Osteoblast (primary cell): ENCODE measurements around the gene NCK2. TPM values are rescaled to one million over a fixed set of nuclear protein-coding genes. Genes with fewer than 3 reads are reported as not detected.
A peak's percentile ranks its signal among the peaks of the same experiment; 100 is the strongest.

Experiments used
- DNase-seq: peaks from one replicate; pipeline ENCODE4 v3.0.0; 2011; ENCODE audit warnings: low spot score, mixed read lengths; ENCODE audit not compliant: insufficient read length; ENCODE audit errors: missing footprints
- H2AFZ ChIP-seq: 2 replicates; pipeline ENCODE4 v1.6.0; 2011; ENCODE audit warnings: mild to moderate bottlenecking, low read length
- H3K27ac ChIP-seq: 2 replicates; pipeline ENCODE4 v1.5.1; 2011; ENCODE audit warnings: mild to moderate bottlenecking, low read depth, low read length, moderate library complexity
- H3K27me3 ChIP-seq: 2 replicates; pipeline ENCODE4 v1.6.0; 2012; ENCODE audit warnings: mild to moderate bottlenecking, control low read depth, inconsistent platforms, low read length, moderate library complexity; ENCODE audit not compliant: insufficient read depth
- H3K36me3 ChIP-seq: 2 replicates; pipeline ENCODE4 v1.5.1; 2011; ENCODE audit warnings: mild to moderate bottlenecking, low read length, control low read depth, moderate library complexity; ENCODE audit not compliant: insufficient read depth
- H3K4me1 ChIP-seq: 2 replicates; pipeline ENCODE4 v1.5.1; 2011; ENCODE audit warnings: mild to moderate bottlenecking, low read length, control low read depth, moderate library complexity; ENCODE audit not compliant: insufficient read depth
- H3K4me2 ChIP-seq: 2 replicates; pipeline ENCODE4 v1.6.0; 2011; ENCODE audit warnings: mild to moderate bottlenecking, low read length; ENCODE audit not compliant: insufficient read depth
- H3K4me3 ChIP-seq: fragments of 200-600 bp; sonication (generic); 3 replicates; pipeline ENCODE4 v1.5.1; 2012; ENCODE audit warnings: mild to moderate bottlenecking, low read length, inconsistent platforms; ENCODE audit not compliant: insufficient read depth
- H3K79me2 ChIP-seq: 2 replicates; pipeline ENCODE4 v1.6.0; 2012; ENCODE audit warnings: mild to moderate bottlenecking, low read length, control low read depth, inconsistent platforms; ENCODE audit not compliant: insufficient read depth
- H3K9me3 ChIP-seq: 2 replicates; pipeline ENCODE4 v1.5.1; 2011; ENCODE audit warnings: low read depth, low read length, control low read depth
- H4K20me1 ChIP-seq: 2 replicates; pipeline ENCODE4 v1.6.0; 2012; ENCODE audit warnings: mild to moderate bottlenecking, low read length, control low read depth; ENCODE audit not compliant: insufficient read depth
- CTCF ChIP-seq: IDR thresholded peaks from 2 replicates; pipeline ENCODE4 v1.5.1; 2011; ENCODE audit warnings: mild to moderate bottlenecking, low read depth, low read length, moderate library complexity; ENCODE audit errors: extremely low read depth
- total RNA-seq: library from RNA; depleted of rRNA; stranded (reverse); fragments of >200 nt; gene quantifications from 2 replicates; pipeline ENCODE4 v1.2.3, GENCODE V29; 2012

Gene NCK2
- total RNA-seq, 1 donor, result 28.6 TPM

- no peaks in the 10 kb centered on the region for H3K36me3 ChIP-seq
- no peaks in the 10 kb centered on the region for H4K20me1 ChIP-seq
- no peak for TF ChIP-seq CTCF
- H3K79me2 ChIP-seq, result no peaks in the 10 kb centered on the region
- no peaks in the 10 kb centered on the region for H3K9me3 ChIP-seq
- no peak overlapping the region for H2AFZ ChIP-seq
- H3K4me2 ChIP-seq, result no peak overlapping the region
- peaks cover 2% of the 10 kb centered on the region for H3K27me3 ChIP-seq
- DNase-seq, result no peak
- no peak overlapping the region for H3K4me3 ChIP-seq
- peaks cover 13% of the 10 kb centered on the region for H3K4me1 ChIP-seq
- H3K27ac ChIP-seq, result no peak overlapping the region
These were observed 8.6 kb upstream of the NCK2 start for GRCh38 chr2:105736145-105736544.

- no peak overlapping the region for H3K4me2 ChIP-seq
- TF ChIP-seq CTCF, result no peak
- peak; percentile 48 for DNase-seq
These were observed 6.6 kb upstream of the NCK2 start for GRCh38 chr2:105737980-105738657.

GRCh38 chr2:105738658-105739241 lies 6.0 kb upstream of the NCK2 start:
- H4K20me1 ChIP-seq, result no peaks in the 10 kb centered on the region
- no peak overlapping the region for H2AFZ ChIP-seq
- H3K27ac ChIP-seq, result no peak overlapping the region
- DNase-seq, result no peak
- H3K9me3 ChIP-seq, result no peaks in the 10 kb centered on the region
- H3K4me2 ChIP-seq, result no peak overlapping the region
- no peak overlapping the region for H3K4me3 ChIP-seq
- H3K27me3 ChIP-seq, result peaks cover 2% of the 10 kb centered on the region
- no peak for TF ChIP-seq CTCF
- no peaks in the 10 kb centered on the region for H3K36me3 ChIP-seq
- peaks cover 13% of the 10 kb centered on the region for H3K4me1 ChIP-seq
- H3K79me2 ChIP-seq, result no peaks in the 10 kb centered on the region

More at GRCh38 chr2:105737980-105738657, 6.6 kb upstream of the NCK2 start:
- no peaks in the 10 kb centered on the region for H3K79me2 ChIP-seq
- no peaks in the 10 kb centered on the region for H4K20me1 ChIP-seq
- H3K4me1 ChIP-seq, result peaks cover 13% of the 10 kb centered on the region
- H3K9me3 ChIP-seq, result no peaks in the 10 kb centered on the region
- H3K27me3 ChIP-seq, result peaks cover 2% of the 10 kb centered on the region
- H3K36me3 ChIP-seq, result no peaks in the 10 kb centered on the region
- H3K27ac ChIP-seq, result no peak overlapping the region
- H3K4me3 ChIP-seq, result no peak overlapping the region
- H2AFZ ChIP-seq, result no peak overlapping the region

DNA sequence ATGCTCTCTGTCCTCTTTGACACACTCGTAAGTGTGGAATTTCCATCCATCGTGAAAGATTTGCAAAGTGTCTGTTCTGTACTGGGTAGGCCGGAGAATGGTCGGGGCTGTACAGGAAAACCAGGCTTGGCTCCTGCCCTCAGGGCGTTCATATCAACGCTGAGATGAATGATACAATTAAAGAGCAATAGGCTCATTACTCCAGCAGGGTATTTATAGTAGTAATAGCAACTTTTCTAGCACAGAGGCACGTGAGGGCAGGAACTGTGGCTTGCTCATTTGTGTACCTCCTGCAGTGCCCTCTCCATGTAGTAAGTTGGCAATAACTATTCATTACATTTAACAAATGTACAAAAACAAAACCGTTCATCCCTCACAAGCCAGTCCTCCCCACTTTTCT lies 5.3 kb upstream of the NCK2 start:
- Histone ChIP-seq H3K4me3 (no peak overlapping the region), H3K27ac (no peak overlapping the region), H2AFZ (no peak overlapping the region), H3K4me2 (no peak overlapping the region), H3K36me3 (no peaks in the 10 kb centered on the region), H3K9me3 (no peaks in the 10 kb centered on the region), H4K20me1 (no peaks in the 10 kb centered on the region), H3K79me2 (no peaks in the 10 kb centered on the region), H3K4me1 (peaks cover 16% of the 10 kb centered on the region), H3K27me3 (peaks cover 2% of the 10 kb centered on the region)
- DNase-seq, result no peak
- TF ChIP-seq CTCF, result no peak
